HepG2 (cell line): ENCODE data around the gene FKBP1B. TPM values are rescaled to one million over a fixed set of nuclear protein-coding genes. Genes with fewer than 3 reads are reported as not detected.
A peak's percentile ranks its signal among the peaks of the same experiment; 100 is the strongest.

Experiments
- ARID2 ChIP-seq: sonication (generic); formaldehyde crosslinking; IDR thresholded peaks from 2 replicates; pipeline ENCODE4 v1.8.1; 2022; ENCODE audit warnings: mild to moderate bottlenecking, missing genetic modification reagents, borderline replicate concordance
- CHD2 ChIP-seq: IDR thresholded peaks from 2 replicates; pipeline ENCODE4 v1.6.1; 2011; ENCODE audit warnings: low read depth, low read length, improper control_type of control experiment
- DPF2 ChIP-seq: sonication (generic); formaldehyde crosslinking; IDR thresholded peaks from 2 replicates; pipeline ENCODE4 v1.4.0; 2020; ENCODE audit warnings: mild to moderate bottlenecking, low read depth, missing genetic modification reagents, borderline replicate concordance
- EZH2 ChIP-seq: conservative IDR thresholded peaks from 2 replicates; pipeline ENCODE4 v1.6.1; 2012; ENCODE audit warnings: mild to moderate bottlenecking, low read depth, low read length, moderate library complexity
- GATAD2A ChIP-seq: IDR thresholded peaks from 2 replicates; pipeline ENCODE4 v1.6.1; 2016
- KLF11 ChIP-seq: IDR thresholded peaks from 2 replicates; pipeline ENCODE4 v1.6.1; 2016; ENCODE audit warnings: missing compliant biosample characterization
- MIER3 ChIP-seq: IDR thresholded peaks from 2 replicates; pipeline ENCODE4 v1.6.1; 2016; ENCODE audit warnings: missing compliant biosample characterization, borderline replicate concordance
- MXD4 ChIP-seq: IDR thresholded peaks from 2 replicates; pipeline ENCODE4 v1.6.1; 2016; ENCODE audit warnings: mild to moderate bottlenecking, missing biosample characterization, missing genetic modification reagents
- PTBP1 ChIP-seq: fragments of 200-400 bp; formaldehyde crosslinking; IDR thresholded peaks from 2 replicates; pipeline ENCODE4 v1.6.1; 2018; ENCODE audit warnings: low read length, low read depth; ENCODE audit not compliant: poor library complexity, severe bottlenecking
- SMAD3 ChIP-seq: sonication (generic); formaldehyde crosslinking; IDR thresholded peaks from 2 replicates; pipeline ENCODE4 v1.4.0; 2020; ENCODE audit warnings: missing genetic modification reagents
- SOX6 ChIP-seq, 2 experiments: fragments of 450-650 bp in 1 of 2; sonication (generic) in 1 of 2; formaldehyde crosslinking in 1 of 2; IDR thresholded peaks; 2 replicates each; pipeline versions ENCODE4 v1.4.0 to v1.6.1; 2017 to 2020; ENCODE audit warnings: antibody characterized with exemption in 1 of 2, mild to moderate bottlenecking in 1 of 2, missing genetic modification reagents in 1 of 2
- polyA plus RNA-seq, 8 experiments: library from polyadenylated mRNA; depleted of rRNA in 3 of 8; stranded (reverse) in 7 of 8; unstranded in 1 of 8; fragments of >200 nt; fragmentation: Illumina TruSeq in 4 of 8; extraction: Trizol in 4 of 8; gene quantifications; 2 replicates each; pipeline versions ENCODE4 v1.2.1 to v1.2.3, GENCODE V29; 2011 to 2016; ENCODE audit warnings: low read depth in 4 of 8, missing spikeins in 1 of 8, mixed read lengths in 1 of 8; ENCODE audit not compliant: insufficient read depth in 1 of 8
- total RNA-seq, 5 experiments: library from RNA; depleted of rRNA; stranded (reverse); fragments of >200 nt; fragmentation: Illumina TruSeq; extraction: Trizol; gene quantifications; 2 replicates each; pipeline ENCODE4 v1.2.3, GENCODE V29; 2016; ENCODE audit warnings: low read depth in 1 of 5
- TF ChIP-seq, protein P1 (sequence below): sonication (generic); formaldehyde crosslinking; IDR thresholded peaks from 2 replicates; pipeline ENCODE4 v1.5.0; 2020; ENCODE audit warnings: missing genetic modification reagents
- TF ChIP-seq, protein P2 (sequence below): sonication (generic); formaldehyde crosslinking; IDR thresholded peaks from 2 replicates; pipeline ENCODE4 v1.4.0; 2020; ENCODE audit warnings: mild to moderate bottlenecking, missing genetic modification reagents, borderline replicate concordance
- TF ChIP-seq, protein P3 (sequence below): sonication (generic); formaldehyde crosslinking; IDR thresholded peaks from 2 replicates; pipeline ENCODE4 v1.4.0; 2020; ENCODE audit warnings: missing genetic modification reagents
- TF ChIP-seq, protein P4 (sequence below): IDR thresholded peaks from 2 replicates; pipeline ENCODE4 v1.6.1; 2016; ENCODE audit warnings: control low read depth
- TF ChIP-seq, protein P5 (sequence below): sonication (generic); formaldehyde crosslinking; IDR thresholded peaks from 2 replicates; pipeline ENCODE4 v1.4.0; 2020; ENCODE audit warnings: mild to moderate bottlenecking, missing genetic modification reagents
- TF ChIP-seq, protein P6 (sequence below): sonication (generic); formaldehyde crosslinking; IDR thresholded peaks from 2 replicates; pipeline ENCODE4 v1.5.1; 2020; ENCODE audit warnings: missing genetic modification reagents, mild to moderate bottlenecking, borderline replicate concordance

FKBP1B gene
- total and polyA plus RNA-seq, 2 of the 13 experiments (the other 11 are each of a cell fraction or from before 2014, with no cell fraction given) = 35.2 to 96.3 TPM

DNA sequence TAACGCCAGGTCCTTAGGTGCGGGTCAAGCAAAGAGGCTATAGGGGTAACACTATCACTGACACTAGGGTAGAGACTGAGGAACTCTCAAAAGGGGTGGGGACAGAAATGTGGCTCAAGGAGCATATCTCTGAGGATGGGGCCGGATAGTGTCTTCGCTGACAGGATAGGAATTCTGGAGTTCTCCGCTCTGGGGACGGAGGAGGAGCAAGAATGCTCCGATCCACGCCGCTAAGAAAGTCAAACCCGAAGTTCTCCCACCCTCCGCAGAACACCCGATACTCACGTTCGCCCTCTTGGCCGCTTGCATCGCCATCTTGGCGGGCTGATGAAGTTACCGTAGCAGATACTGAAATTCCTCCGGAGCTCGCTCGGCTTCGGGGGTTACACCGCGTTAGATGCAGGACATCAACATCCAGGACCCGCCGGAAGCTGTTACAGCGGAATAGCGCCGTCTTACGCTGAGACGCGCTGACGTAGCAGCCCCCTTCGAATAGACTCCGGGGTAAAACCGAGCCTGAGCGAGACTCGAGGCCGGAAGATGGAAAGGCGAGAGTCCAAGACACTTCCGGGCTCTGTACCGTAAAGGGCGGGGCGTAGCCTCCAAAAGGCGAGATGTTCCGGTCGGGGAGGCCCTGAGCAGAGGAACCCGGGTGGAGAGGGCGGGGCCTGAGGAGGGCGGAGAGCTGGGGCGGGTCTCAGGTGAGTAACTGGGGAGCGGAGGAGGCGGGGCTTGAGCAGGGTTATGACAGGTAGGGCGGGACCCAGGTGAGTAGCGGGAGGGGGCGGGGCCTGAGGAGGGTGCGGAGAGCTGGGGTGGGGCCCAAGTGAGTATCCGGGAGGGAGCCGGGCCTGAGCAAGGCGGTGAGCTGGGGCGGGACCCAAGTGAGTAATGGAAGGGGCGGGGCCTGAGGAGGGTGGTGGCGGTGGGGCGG, 26.6 kb downstream of the FKBP1B start, which contains the start of gene SF3B6 (continued):
- TF ChIP-seq, protein P1, sequence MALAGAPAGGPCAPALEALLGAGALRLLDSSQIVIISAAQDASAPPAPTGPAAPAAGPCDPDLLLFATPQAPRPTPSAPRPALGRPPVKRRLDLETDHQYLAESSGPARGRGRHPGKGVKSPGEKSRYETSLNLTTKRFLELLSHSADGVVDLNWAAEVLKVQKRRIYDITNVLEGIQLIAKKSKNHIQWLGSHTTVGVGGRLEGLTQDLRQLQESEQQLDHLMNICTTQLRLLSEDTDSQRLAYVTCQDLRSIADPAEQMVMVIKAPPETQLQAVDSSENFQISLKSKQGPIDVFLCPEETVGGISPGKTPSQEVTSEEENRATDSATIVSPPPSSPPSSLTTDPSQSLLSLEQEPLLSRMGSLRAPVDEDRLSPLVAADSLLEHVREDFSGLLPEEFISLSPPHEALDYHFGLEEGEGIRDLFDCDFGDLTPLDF = peak; percentile 44; the same call in 1 of the 2 replicates
- TF ChIP-seq KLF11 = peak; percentile 98
- TF ChIP-seq, protein P2, sequence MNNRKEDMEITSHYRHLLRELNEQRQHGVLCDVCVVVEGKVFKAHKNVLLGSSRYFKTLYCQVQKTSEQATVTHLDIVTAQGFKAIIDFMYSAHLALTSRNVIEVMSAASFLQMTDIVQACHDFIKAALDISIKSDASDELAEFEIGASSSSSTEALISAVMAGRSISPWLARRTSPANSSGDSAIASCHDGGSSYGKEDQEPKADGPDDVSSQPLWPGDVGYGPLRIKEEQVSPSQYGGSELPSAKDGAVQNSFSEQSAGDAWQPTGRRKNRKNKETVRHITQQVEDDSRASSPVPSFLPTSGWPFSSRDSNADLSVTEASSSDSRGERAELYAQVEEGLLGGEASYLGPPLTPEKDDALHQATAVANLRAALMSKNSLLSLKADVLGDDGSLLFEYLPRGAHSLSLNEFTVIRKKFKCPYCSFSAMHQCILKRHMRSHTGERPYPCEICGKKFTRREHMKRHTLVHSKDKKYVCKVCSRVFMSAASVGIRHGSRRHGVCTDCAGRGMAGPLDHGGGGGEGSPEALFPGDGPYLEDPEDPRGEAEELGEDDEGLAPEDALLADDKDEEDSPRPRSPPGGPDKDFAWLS (CRISPR knock-in tag) = 0 out of 2 replicates have a peak, but pooled peaks have one; percentile 26
- no peak for TF ChIP-seq SOX6 (IDR thresholded peaks at IDR 0.05)
- TF ChIP-seq SOX6 (CRISPR knock-in tag; IDR thresholded peaks at IDR 0.05) = peak; percentile 87
- no peak; the same call in 1 of the 2 replicates for TF ChIP-seq ARID2 (CRISPR knock-in tag)
- peak; percentile 76 for TF ChIP-seq MXD4
- TF ChIP-seq, protein P3, sequence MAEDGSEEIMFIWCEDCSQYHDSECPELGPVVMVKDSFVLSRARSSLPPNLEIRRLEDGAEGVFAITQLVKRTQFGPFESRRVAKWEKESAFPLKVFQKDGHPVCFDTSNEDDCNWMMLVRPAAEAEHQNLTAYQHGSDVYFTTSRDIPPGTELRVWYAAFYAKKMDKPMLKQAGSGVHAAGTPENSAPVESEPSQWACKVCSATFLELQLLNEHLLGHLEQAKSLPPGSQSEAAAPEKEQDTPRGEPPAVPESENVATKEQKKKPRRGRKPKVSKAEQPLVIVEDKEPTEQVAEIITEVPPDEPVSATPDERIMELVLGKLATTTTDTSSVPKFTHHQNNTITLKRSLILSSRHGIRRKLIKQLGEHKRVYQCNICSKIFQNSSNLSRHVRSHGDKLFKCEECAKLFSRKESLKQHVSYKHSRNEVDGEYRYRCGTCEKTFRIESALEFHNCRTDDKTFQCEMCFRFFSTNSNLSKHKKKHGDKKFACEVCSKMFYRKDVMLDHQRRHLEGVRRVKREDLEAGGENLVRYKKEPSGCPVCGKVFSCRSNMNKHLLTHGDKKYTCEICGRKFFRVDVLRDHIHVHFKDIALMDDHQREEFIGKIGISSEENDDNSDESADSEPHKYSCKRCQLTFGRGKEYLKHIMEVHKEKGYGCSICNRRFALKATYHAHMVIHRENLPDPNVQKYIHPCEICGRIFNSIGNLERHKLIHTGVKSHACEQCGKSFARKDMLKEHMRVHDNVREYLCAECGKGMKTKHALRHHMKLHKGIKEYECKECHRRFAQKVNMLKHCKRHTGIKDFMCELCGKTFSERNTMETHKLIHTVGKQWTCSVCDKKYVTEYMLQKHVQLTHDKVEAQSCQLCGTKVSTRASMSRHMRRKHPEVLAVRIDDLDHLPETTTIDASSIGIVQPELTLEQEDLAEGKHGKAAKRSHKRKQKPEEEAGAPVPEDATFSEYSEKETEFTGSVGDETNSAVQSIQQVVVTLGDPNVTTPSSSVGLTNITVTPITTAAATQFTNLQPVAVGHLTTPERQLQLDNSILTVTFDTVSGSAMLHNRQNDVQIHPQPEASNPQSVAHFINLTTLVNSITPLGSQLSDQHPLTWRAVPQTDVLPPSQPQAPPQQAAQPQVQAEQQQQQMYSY (CRISPR knock-in tag) = no peak; the same call in 1 of the 2 replicates
- TF ChIP-seq PTBP1 = peak; percentile 95
- TF ChIP-seq CHD2 = no peak
- TF ChIP-seq, protein P4, sequence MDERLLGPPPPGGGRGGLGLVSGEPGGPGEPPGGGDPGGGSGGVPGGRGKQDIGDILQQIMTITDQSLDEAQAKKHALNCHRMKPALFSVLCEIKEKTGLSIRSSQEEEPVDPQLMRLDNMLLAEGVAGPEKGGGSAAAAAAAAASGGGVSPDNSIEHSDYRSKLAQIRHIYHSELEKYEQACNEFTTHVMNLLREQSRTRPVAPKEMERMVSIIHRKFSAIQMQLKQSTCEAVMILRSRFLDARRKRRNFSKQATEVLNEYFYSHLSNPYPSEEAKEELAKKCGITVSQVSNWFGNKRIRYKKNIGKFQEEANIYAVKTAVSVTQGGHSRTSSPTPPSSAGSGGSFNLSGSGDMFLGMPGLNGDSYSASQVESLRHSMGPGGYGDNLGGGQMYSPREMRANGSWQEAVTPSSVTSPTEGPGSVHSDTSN (CRISPR knock-in tag) = peak; percentile 55; the same call in 1 of the 2 replicates
- TF ChIP-seq DPF2 (CRISPR knock-in tag) = no peak
- TF ChIP-seq, protein P5, sequence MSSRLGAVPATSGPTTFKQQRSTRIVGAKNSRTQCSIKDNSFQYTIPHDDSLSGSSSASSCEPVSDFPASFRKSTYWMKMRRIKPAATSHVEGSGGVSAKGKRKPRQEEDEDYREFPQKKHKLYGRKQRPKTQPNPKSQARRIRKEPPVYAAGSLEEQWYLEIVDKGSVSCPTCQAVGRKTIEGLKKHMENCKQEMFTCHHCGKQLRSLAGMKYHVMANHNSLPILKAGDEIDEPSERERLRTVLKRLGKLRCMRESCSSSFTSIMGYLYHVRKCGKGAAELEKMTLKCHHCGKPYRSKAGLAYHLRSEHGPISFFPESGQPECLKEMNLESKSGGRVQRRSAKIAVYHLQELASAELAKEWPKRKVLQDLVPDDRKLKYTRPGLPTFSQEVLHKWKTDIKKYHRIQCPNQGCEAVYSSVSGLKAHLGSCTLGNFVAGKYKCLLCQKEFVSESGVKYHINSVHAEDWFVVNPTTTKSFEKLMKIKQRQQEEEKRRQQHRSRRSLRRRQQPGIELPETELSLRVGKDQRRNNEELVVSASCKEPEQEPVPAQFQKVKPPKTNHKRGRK = no peak
- TF ChIP-seq EZH2 = no peak
- TF ChIP-seq, protein P6, sequence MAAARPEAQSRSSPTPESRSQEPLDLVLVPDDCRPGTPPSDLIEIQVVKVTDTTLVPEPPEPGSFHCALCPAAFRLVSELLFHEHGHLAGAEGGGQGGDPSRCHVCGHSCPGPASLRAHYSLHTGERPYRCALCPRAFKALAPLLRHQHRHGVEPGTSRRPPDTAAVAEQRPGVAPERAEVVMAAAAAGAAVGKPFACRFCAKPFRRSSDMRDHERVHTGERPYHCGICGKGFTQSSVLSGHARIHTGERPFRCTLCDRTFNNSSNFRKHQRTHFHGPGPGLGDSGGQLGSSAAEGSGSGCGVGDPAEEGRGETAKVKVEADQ (CRISPR knock-in tag) = peak; percentile 82; the same call in 1 of the 2 replicates
- peak; percentile 98 for TF ChIP-seq MIER3 (CRISPR knock-in tag)
- TF ChIP-seq GATAD2A (CRISPR knock-in tag) = peak; percentile 92
- TF ChIP-seq SMAD3 (CRISPR knock-in tag) = peak; percentile 99
